ENCODE results near the gene SLC9A9. TPM values are rescaled to one million over a fixed set of nuclear protein-coding genes. Genes with fewer than 3 reads are reported as not detected.

The SLC9A9 gene
- total RNA-seq = 1 to 10 TPM; 1.3 to 3.7 TPM
- polyA plus RNA-seq (2013, experiment 1 of 2) = 1.5 TPM
- 1.9 TPM for polyA plus RNA-seq (2013, experiment 2 of 2)
- long read RNA-seq, experiment 1, partial matches to known transcripts = 0 of 1 reads
- long read RNA-seq, experiment 1, other reads (novel, unspliced or antisense) = 0 of 1 reads
- long read RNA-seq, experiment 2, partial matches to known transcripts = 1 of 2 reads
- long read RNA-seq, experiment 2, other reads (novel, unspliced or antisense) = 0 of 2 reads
- long read RNA-seq, experiment 3, partial matches to known transcripts = 2 of 11 reads
- long read RNA-seq, experiment 3, other reads (novel, unspliced or antisense) = 5 of 11 reads
- long read RNA-seq, experiment 4, partial matches to known transcripts = 2 of 2 reads
- long read RNA-seq, experiment 4, other reads (novel, unspliced or antisense) = 0 of 2 reads

DNA sequence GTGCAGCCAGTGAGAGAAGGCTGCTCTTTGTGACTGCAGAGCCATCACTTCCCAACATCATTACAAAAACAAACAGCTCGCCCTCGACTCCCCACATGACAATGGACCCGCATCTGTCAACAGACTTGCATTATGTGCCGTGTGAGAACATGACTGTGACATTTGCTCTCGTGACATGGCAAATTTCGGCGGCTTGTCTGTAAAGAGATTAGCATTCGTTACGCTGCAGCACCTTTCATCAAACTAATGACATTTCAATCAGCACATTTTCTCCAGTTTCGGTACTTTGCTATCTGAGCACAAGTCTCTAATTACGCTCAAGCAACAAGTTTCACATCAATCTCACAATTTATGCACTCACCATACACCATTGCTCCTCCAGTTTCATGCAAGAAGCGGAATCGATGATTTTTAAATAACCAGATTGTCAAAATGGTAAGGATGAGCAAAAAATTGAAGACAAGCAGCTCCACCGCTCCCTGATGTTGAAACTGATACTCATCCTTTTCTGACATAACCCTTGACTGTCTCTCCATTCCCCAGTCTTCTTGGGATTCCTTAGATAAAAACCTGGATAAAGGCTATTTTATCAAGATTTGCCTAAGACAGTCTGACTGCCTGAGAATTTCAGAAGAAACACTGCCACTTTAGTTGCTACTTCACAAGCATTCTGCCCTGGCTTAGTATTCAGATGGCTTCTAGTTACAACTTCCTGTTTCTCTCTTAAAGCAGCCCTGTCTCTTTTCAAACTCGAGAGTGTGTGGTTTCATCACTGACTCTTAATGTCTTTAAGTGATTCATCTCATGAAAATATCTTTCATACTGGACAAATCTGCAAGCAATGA, at the start of gene SLC9A9:
SLC9A9 (minus strand) TSS at position 682 of the 845 bp plus-strand sequence; CDS start at position 536, 146 bp downstream.
- Histone ChIP-seq H3K9me3 (ENCODE audit: control insufficient read depth, low read length) (no peaks in the 10 kb centered on the region), H3K27ac (ENCODE audit: low read depth, low read length) (no peak within 1 kb of the TSS), H3K27me3 (ENCODE audit: control insufficient read depth, insufficient read depth, low read length, poor library complexity, severe bottlenecking) (no peaks in the 10 kb centered on the region), H3K9ac (ENCODE audit: extremely low read depth, low read length, poor library complexity, severe bottlenecking) (peak within 1 kb of the TSS; percentile 23), H3K4me3 (ENCODE audit: low read length) (peak within 1 kb of the TSS; percentile 79), H3K4me1 (ENCODE audit: control insufficient read depth, insufficient read depth, low read length) (no peaks in the 10 kb centered on the region), H3K36me3 (ENCODE audit: control insufficient read depth, insufficient read depth, low read length) (no peaks in the 10 kb centered on the region)
- Mint-ChIP-seq H3K4me3 (peak within 1 kb of the TSS; percentile 57), H3K4me1 (peaks cover 39% of the 10 kb centered on the region), H3K27me3 (ENCODE audit: insufficient read depth) (no peaks in the 10 kb centered on the region), H3K27ac (peak within 1 kb of the TSS; percentile 57), H3K36me3 (ENCODE audit: low read depth) (no peaks in the 10 kb centered on the region), H3K9me3 (no peaks in the 10 kb centered on the region)
- peak; percentile 72 for DNase-seq
- TF ChIP-seq, protein P1, sequence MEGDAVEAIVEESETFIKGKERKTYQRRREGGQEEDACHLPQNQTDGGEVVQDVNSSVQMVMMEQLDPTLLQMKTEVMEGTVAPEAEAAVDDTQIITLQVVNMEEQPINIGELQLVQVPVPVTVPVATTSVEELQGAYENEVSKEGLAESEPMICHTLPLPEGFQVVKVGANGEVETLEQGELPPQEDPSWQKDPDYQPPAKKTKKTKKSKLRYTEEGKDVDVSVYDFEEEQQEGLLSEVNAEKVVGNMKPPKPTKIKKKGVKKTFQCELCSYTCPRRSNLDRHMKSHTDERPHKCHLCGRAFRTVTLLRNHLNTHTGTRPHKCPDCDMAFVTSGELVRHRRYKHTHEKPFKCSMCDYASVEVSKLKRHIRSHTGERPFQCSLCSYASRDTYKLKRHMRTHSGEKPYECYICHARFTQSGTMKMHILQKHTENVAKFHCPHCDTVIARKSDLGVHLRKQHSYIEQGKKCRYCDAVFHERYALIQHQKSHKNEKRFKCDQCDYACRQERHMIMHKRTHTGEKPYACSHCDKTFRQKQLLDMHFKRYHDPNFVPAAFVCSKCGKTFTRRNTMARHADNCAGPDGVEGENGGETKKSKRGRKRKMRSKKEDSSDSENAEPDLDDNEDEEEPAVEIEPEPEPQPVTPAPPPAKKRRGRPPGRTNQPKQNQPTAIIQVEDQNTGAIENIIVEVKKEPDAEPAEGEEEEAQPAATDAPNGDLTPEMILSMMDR (conservative IDR thresholded peaks at IDR 0.05) = no peak
- 13 to 20% methylated on average over 12 to 15 of the region's 15 CpGs for WGBS, 2 experiments (ENCODE audit: insufficient coverage in 1 of 2, insufficient read length in 1 of 2)

DNA sequence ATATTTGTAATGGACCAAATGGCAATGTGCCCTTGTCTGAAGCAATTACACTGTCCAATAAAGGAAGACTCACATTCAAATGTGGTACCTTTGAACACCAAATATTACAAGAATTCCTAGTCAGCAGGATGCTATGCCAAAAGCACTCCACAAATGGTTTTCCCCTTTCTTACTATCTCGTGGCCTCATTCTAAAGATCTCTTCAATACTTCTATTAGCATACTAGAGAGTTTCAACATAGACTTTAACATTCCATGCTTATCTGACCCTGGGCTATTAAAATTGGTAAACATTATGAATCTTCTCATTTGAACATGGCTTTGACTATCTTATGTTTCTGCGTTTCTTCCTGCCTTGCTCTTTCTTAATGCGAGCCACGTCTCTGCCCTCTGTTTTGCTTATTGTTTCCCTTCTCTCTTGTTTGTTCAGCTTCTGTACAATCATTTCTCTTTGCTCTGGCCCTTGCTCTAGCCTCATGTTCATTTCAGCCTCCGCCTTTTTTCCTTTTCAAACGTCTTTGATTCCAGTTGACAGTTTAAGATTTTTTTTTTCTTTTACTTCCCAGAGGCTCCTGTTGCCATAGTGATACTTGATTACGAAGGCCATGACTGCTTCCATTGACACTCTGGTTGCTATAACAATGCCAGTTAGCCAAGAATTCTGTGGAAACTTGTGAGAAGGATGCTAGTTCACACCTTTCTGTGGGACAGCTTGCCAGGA, 49.5 kb upstream of the SLC9A9 start:
- H3K36me3 Mint-ChIP-seq (ENCODE audit: low read depth) = no peaks in the 10 kb centered on the region
- 55 to 73% methylated on average over 7 of the region's 7 CpGs for WGBS, 2 experiments (ENCODE audit: insufficient coverage in 1 of 2, insufficient read length in 1 of 2)
- H3K9me3 Mint-ChIP-seq = no peaks in the 10 kb centered on the region
- DNase-seq = peak; percentile 53
- Histone ChIP-seq H3K9ac (ENCODE audit: extremely low read depth, low read length, poor library complexity, severe bottlenecking) (no peak overlapping the region), H3K4me1 (ENCODE audit: control insufficient read depth, insufficient read depth, low read length) (no peaks in the 10 kb centered on the region), H3K9me3 (ENCODE audit: control insufficient read depth, low read length) (no peaks in the 10 kb centered on the region), H3K36me3 (ENCODE audit: control insufficient read depth, insufficient read depth, low read length) (no peaks in the 10 kb centered on the region), H3K27me3 (ENCODE audit: control insufficient read depth, insufficient read depth, low read length, poor library complexity, severe bottlenecking) (peaks cover 17% of the 10 kb centered on the region), H3K27ac (ENCODE audit: low read depth, low read length) (peak overlapping the region; percentile 71), H3K4me3 (ENCODE audit: low read length) (no peak overlapping the region)
- peaks cover 11% of the 10 kb centered on the region for H3K27me3 Mint-ChIP-seq (ENCODE audit: insufficient read depth)
- TF ChIP-seq, protein P1 (conservative IDR thresholded peaks at IDR 0.05) = no peak
- H3K4me1 Mint-ChIP-seq = peaks cover 7% of the 10 kb centered on the region
- H3K27ac Mint-ChIP-seq = no peak overlapping the region
- H3K4me3 Mint-ChIP-seq = no peak overlapping the region

DNA sequence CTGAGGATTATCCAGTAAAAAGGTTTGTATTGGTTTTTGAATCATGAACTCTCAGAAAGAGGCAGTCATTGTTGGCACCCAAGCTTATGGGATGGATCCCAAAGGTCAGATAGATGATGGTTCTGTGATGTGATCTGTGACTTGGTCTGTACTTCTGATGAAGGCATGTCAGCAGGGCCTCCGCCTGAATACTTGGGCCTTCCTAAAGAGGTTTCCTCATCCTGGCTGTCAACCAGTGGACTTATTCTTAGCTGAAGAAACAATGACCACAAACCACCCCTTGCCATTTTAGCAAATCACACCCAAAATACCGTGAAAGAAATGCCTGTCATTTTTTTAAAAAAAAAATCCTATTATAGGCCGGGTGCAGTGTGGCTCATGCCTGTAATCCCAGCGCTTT, 48.2 kb upstream of the SLC9A9 start:
- Histone ChIP-seq H3K9me3 (ENCODE audit: control insufficient read depth, low read length) (no peaks in the 10 kb centered on the region), H3K27me3 (ENCODE audit: control insufficient read depth, insufficient read depth, low read length, poor library complexity, severe bottlenecking) (peaks cover 22% of the 10 kb centered on the region), H3K9ac (ENCODE audit: extremely low read depth, low read length, poor library complexity, severe bottlenecking) (no peak overlapping the region), H3K4me3 (ENCODE audit: low read length) (no peak overlapping the region), H3K36me3 (ENCODE audit: control insufficient read depth, insufficient read depth, low read length) (no peaks in the 10 kb centered on the region), H3K4me1 (ENCODE audit: control insufficient read depth, insufficient read depth, low read length) (no peaks in the 10 kb centered on the region), H3K27ac (ENCODE audit: low read depth, low read length) (no peak overlapping the region)
- TF ChIP-seq, protein P1 (conservative IDR thresholded peaks at IDR 0.05) = no peak
- Mint-ChIP-seq H3K4me3 (no peak overlapping the region), H3K36me3 (ENCODE audit: low read depth) (no peaks in the 10 kb centered on the region), H3K4me1 (peaks cover 7% of the 10 kb centered on the region), H3K27me3 (ENCODE audit: insufficient read depth) (peaks cover 15% of the 10 kb centered on the region), H3K27ac (no peak overlapping the region), H3K9me3 (no peaks in the 10 kb centered on the region)
- WGBS, 2 experiments (ENCODE audit: insufficient coverage in 1 of 2, insufficient read length in 1 of 2) = 98 to 100% methylated on average over 2 to 4 of the region's 4 CpGs
- DNase-seq = no peak
